A673 (cell line): ENCODE measurements around the gene BAIAP2L2. TPM values are rescaled to one million over a fixed set of nuclear protein-coding genes. Genes with fewer than 3 reads are reported as not detected.
"Not testable (repeated sequence)": the region's sequence is repeated elsewhere in the genome, so short reads cannot be mapped to it uniquely, and the experiment has no call there.

Experiments used
- Bru-seq: library from RNA; stranded (reverse); fragments of 400-500 nt; gene quantifications from one replicate; lab custom pipeline; 2021; lab: Mats Ljungman, UMichigan
- BruChase-seq, 2 experiments: library from RNA; stranded (reverse); fragments of 400-500 nt; gene quantifications; one replicate each; lab custom pipeline; 2021; lab: Mats Ljungman, UMichigan
- BruUV-seq: library from RNA; stranded (reverse); fragments of 400-500 nt; replicated peaks from 2 replicates; lab custom pipeline; 2021; lab: Mats Ljungman, UMichigan
- CTCF ChIA-PET: fragments of 300-600 bp; sonication (Branson Sonifier 250); formaldehyde crosslinking; loops from one replicate; lab custom pipeline; 2022; ENCODE audit warnings: antibody characterized with exemption; lab: Charles Lee
- POLR2A ChIA-PET: fragments of 300-600 bp; sonication (Branson Sonifier 250); formaldehyde crosslinking; loops from one replicate; lab custom pipeline; 2022; ENCODE audit warnings: antibody characterized with exemption; ENCODE audit not compliant: low non-redundant PET; lab: Charles Lee
- DNase-seq: peaks from one replicate; pipeline ENCODE4 v3.0.0-alpha.2; 2015; ENCODE audit warnings: low spot score
- H3K27ac ChIP-seq: fragments of 200-600 bp; sonication (generic); 2 replicates; pipeline ENCODE4 v1.5.1; 2016; ENCODE audit warnings: mixed run types, low read depth, mild to moderate bottlenecking, mixed read lengths, antibody characterized with exemption, low read length; ENCODE audit not compliant: poor library complexity, severe bottlenecking
- H3K27me3 ChIP-seq: fragments of 200-600 bp; sonication (generic); replicated peaks from 2 replicates; pipeline ENCODE4 v1.6.1; 2017; ENCODE audit warnings: mixed run types, low read depth, mild to moderate bottlenecking, mixed read lengths, antibody characterized with exemption, low read length; ENCODE audit not compliant: insufficient read depth, poor library complexity
- H3K36me3 ChIP-seq: fragments of 200-600 bp; sonication (generic); 2 replicates; pipeline ENCODE4 v1.6.1; 2016; ENCODE audit warnings: mixed run types, mild to moderate bottlenecking, mixed read lengths, antibody characterized with exemption, low read length; ENCODE audit not compliant: insufficient read depth, poor library complexity, severe bottlenecking
- H3K4me1 ChIP-seq: fragments of 200-600 bp; sonication (generic); 2 replicates; pipeline ENCODE4 v1.6.1; 2017; ENCODE audit warnings: mixed run types, mild to moderate bottlenecking, mixed read lengths, antibody characterized with exemption, low read length; ENCODE audit not compliant: insufficient read depth, poor library complexity, severe bottlenecking
- H3K4me3 ChIP-seq: fragments of 200-600 bp; sonication (generic); 2 replicates; pipeline ENCODE4 v1.5.1; 2016; ENCODE audit warnings: low read depth, mixed run types, mild to moderate bottlenecking, mixed read lengths, low read length; ENCODE audit not compliant: poor library complexity, severe bottlenecking
- H3K9me3 ChIP-seq: fragments of 200-600 bp; sonication (generic); 2 replicates; pipeline ENCODE4 v1.6.1; 2016; ENCODE audit warnings: mixed run types, low read depth, mild to moderate bottlenecking, mixed read lengths, antibody characterized with exemption, low read length; ENCODE audit not compliant: poor library complexity, severe bottlenecking
- CTCF ChIP-seq: fragments of 300-800, 200-600 bp; sonication (generic); conservative IDR thresholded peaks from 2 replicates; pipeline ENCODE4 v1.5.1; 2017; ENCODE audit warnings: low read depth, mild to moderate bottlenecking, antibody characterized with exemption, low read length, moderate library complexity, mixed read lengths
- EZH2 ChIP-seq: fragments of 200-600 bp; sonication (generic); IDR thresholded peaks from 2 replicates; pipeline ENCODE4 v1.6.1; 2017; ENCODE audit warnings: borderline replicate concordance, low read depth, mild to moderate bottlenecking, mixed read lengths, antibody characterized with exemption, low read length; ENCODE audit not compliant: poor library complexity, severe bottlenecking
- intact Hi-C: fragments of 100-400 bp; cut with micrococcal nuclease; formaldehyde crosslinking; loops from one replicate; pipeline ENCODE4 v1.10.0; 2022; ENCODE audit not compliant: unreplicated experiment
- long read RNA-seq: library from polyadenylated mRNA; stranded (forward); transcript quantifications from one replicate; pipeline ENCODE4 v2.0.0, GENCODE V29; 2022
- total RNA-seq: library from RNA; stranded (reverse); gene quantifications from 2 replicates; pipeline ENCODE4 v1.2.3, GENCODE V29; 2021

BAIAP2L2 gene
- total RNA-seq (1.6 and 2.5 TPM in 2 replicates), Bru-seq, nascent RNA (percentile 31 among the genes with signal in this experiment), BruChase-seq, experiment 1, labeled RNA remaining after a 2-hour chase (percentile 34 among the genes with signal in this experiment), BruChase-seq, experiment 2, labeled RNA remaining after a 6-hour chase (percentile 40 among the genes with signal in this experiment)
- long read RNA-seq, partial matches to known transcripts = 1 of 12 reads
- long read RNA-seq, other reads (novel, unspliced or antisense) = 11 of 12 reads

- POLR2A ChIA-PET = no interaction called here
- no TSS peak for BruUV-seq
- intact Hi-C loops = no loop called here
These were observed at the start of gene BAIAP2L2 for GRCh38 chr22:38110008-38110862. TSS of gene BAIAP2L2 (minus strand) at chr22:38110684. CDS start at chr22:38110525, 159 bp downstream.

GRCh38 chr22:38155703-38156102 lies 45.2 kb upstream of the BAIAP2L2 start:
- H3K27ac ChIP-seq = no peak overlapping the region
- POLR2A ChIA-PET = no interaction called here
- H3K36me3 ChIP-seq = no peaks in the 10 kb centered on the region
- intact Hi-C loops = no loop called here
- TF ChIP-seq EZH2 (no peak), CTCF (no peak)
- H3K9me3 ChIP-seq = no peaks in the 10 kb centered on the region
- no TSS peak for BruUV-seq
- H3K4me3 ChIP-seq = no peak overlapping the region
- no peaks in the 10 kb centered on the region for H3K4me1 ChIP-seq
- no peaks in the 10 kb centered on the region for H3K27me3 ChIP-seq
- CTCF ChIA-PET = no interaction called here
- DNase-seq = no peak

More at GRCh38 chr22:38110008-38110862, at the start of gene BAIAP2L2:
- TF ChIP-seq CTCF (no peak), EZH2 (no peak)
- Histone ChIP-seq H3K27ac (no peak within 1 kb of the TSS), H3K9me3 (no peaks in the 10 kb centered on the region), H3K27me3 (no peaks in the 10 kb centered on the region), H3K4me1 (no peaks in the 10 kb centered on the region), H3K36me3 (peaks cover 4% of the 10 kb centered on the region), H3K4me3 (no peak within 1 kb of the TSS)
- no peak for DNase-seq
- CTCF ChIA-PET = no interaction called here

- CTCF ChIA-PET, H3K4me3 ChIP-seq, intact Hi-C loops, H3K27ac ChIP-seq, H3K4me1 ChIP-seq, H3K9me3 ChIP-seq, POLR2A ChIA-PET, H3K36me3 ChIP-seq, H3K27me3 ChIP-seq, BruUV-seq, DNase-seq: not testable (repeated sequence)
These were observed 44.1 kb upstream of the BAIAP2L2 start for GRCh38 chr22:38154563-38154915.
